Lung (tissue), 12 donors: ENCODE results near the gene GRK2. TPM values are rescaled to one million over a fixed set of nuclear protein-coding genes. Genes with fewer than 3 reads are reported as not detected.

Experiments used
- ATAC-seq: fragments of 200-7000 bp; cut with Tn5 transposase; one replicate; pipeline ENCODE4 v1.9.1; 2020; ENCODE audit warnings: moderate number of reproducible peaks; ENCODE audit not compliant: insufficient read depth, low FRiP score
- DNase-seq, 3 donors: peaks; one replicate each; pipeline ENCODE4 v3.0.0-alpha.2; 2013 to 2017
- H3K27ac ChIP-seq, 2 donors: one replicate each; pipeline ENCODE4 v1.5.1; 2013; ENCODE audit warnings: mild to moderate bottlenecking in 2 of 2, moderate library complexity in 2 of 2, control low read depth in 1 of 2, inconsistent platforms in 1 of 2, low read depth in 1 of 2, low read length in 1 of 2
- H3K27me3 ChIP-seq, 3 donors: one replicate each; pipeline ENCODE4 v1.5.1; 2013; ENCODE audit warnings: low read length in 2 of 3; ENCODE audit not compliant: control insufficient read depth in 3 of 3, insufficient read depth in 3 of 3
- H3K36me3 ChIP-seq, 4 donors: one replicate each; pipeline ENCODE4 v1.5.1; 2013; ENCODE audit warnings: low read length in 4 of 4, mild to moderate bottlenecking in 1 of 4, moderate library complexity in 1 of 4; ENCODE audit not compliant: control insufficient read depth in 4 of 4, insufficient read depth in 4 of 4
- H3K4me1 ChIP-seq, 5 donors: one replicate each; pipeline ENCODE4 v1.5.1; 2013; ENCODE audit warnings: low read length in 5 of 5, mild to moderate bottlenecking in 2 of 5, moderate library complexity in 1 of 5; ENCODE audit not compliant: control insufficient read depth in 5 of 5, insufficient read depth in 5 of 5
- H3K4me3 ChIP-seq: one replicate; pipeline ENCODE4 v1.5.1; 2013; ENCODE audit warnings: mild to moderate bottlenecking, control low read depth, moderate library complexity
- H3K9ac ChIP-seq, 2 donors: one replicate each; pipeline ENCODE4 v1.5.1; 2013; ENCODE audit warnings: low read length in 2 of 2, control low read depth in 1 of 2; ENCODE audit not compliant: insufficient read depth in 1 of 2
- H3K9me3 ChIP-seq, 4 donors: one replicate each; pipeline ENCODE4 v1.5.1; 2013; ENCODE audit warnings: low read length in 3 of 4, mild to moderate bottlenecking in 1 of 4, moderate library complexity in 1 of 4; ENCODE audit not compliant: control insufficient read depth in 4 of 4, insufficient read depth in 3 of 4
- CTCF ChIP-seq: IDR thresholded peaks from 2 replicates; pipeline ENCODE4 v1.5.1; 2012; ENCODE audit warnings: mild to moderate bottlenecking; ENCODE audit errors: control extremely low read depth, extremely low read depth
- WGBS, 2 donors: extraction: QIAGEN DNeasy Blood & Tissue Kit; methylation state at CpG; one replicate each; pipeline ENCODE4 v1.1.7; 2013; 5-methylcytosine and 5-hydroxymethylcytosine counted together
- polyA plus RNA-seq, 2 donors: library from polyadenylated mRNA; stranded (reverse); fragments of 200-250 nt; gene quantifications; one replicate each; pipeline ENCODE4 v1.2.1, GENCODE V29; 2013
- total RNA-seq, 2 donors: library from RNA; depleted of rRNA in 1 of 2; stranded (reverse); fragments of >200 nt in 1 of 2; gene quantifications; one replicate each; pipeline ENCODE4 v1.2.1, GENCODE V29; 2014 to 2021
- donor health status: control.
- donor health status: control.
- donor health status: Bipolar disorder and iron deficiency.
- donor health status: healthy.
- donor health status: DM: yes; HTN: yes; CAD: no.

Gene GRK2
- total and polyA plus RNA-seq, 4 donors = 37.1 to 130 (median 97.5) TPM

DNA sequence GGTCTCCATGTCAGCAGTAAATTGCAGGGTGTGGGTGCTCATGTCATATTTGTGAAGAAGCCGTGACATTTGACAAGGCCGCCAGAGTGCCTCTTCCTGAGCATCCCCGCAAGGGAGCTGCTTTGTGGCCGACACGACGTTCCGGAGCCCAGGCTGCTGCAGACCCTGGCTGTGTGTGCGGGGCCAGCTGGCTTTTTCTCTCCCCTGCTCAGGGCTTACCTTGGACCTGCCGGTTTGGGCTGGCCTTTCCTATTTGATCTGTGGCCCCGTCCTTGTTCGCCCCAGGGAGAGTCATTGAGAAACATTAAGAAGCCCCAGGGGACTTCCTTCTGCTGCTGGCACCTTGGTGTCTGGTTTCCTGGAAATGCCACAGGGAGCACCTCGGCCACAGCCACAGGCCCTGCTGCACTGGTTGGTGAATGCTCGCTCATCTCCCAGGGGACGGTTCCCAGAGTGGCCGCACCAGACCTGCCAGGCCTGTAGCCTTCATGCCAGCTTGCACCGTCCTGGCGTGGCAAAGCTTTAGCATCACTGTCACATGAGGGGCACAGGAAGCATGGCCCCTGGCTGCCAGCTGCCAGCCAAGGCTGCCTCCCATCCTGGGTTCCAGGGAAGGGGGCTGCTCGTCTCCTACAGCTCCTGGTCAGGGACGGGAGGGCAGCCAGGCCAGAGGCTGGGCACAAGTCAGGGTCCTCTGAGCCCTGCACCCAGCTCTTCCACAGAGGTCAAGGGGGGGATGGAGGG lies 5.4 kb downstream of the GRK2 start:
- ATAC-seq (no peak), DNase-seq (no peak)
- peaks cover 0 to 12% (median 5%) of the 10 kb centered on the region in 4 donors for H3K36me3 ChIP-seq
- 22 to 43% methylated on average over 19 of the region's 19 CpGs for WGBS, 2 donors
- H3K4me3 ChIP-seq = no peak overlapping the region
- H3K4me1 ChIP-seq = peaks cover 18 to 86% (median 45%) of the 10 kb centered on the region in 5 donors
- H3K9ac ChIP-seq = no peak overlapping the region
- no peaks in the 10 kb centered on the region for H3K27me3 ChIP-seq
- H3K27ac ChIP-seq = peak overlapping the region; percentile 15 to 78
- H3K9me3 ChIP-seq = no peaks in the 10 kb centered on the region
- TF ChIP-seq CTCF = no peak

GRCh38 chr11:67272327-67273259 lies 6.3 kb downstream of the GRK2 start:
- peak overlapping the region; percentile 62 to 78 for H3K27ac ChIP-seq
- no peak overlapping the region for H3K4me3 ChIP-seq
- H3K9ac ChIP-seq = no peak overlapping the region
- DNase-seq (no peak), ATAC-seq (no peak)
- WGBS, 2 donors = 39 to 52% methylated on average over 23 of the region's 23 CpGs
- H3K27me3 ChIP-seq = no peaks in the 10 kb centered on the region
- no peak for TF ChIP-seq CTCF
- H3K9me3 ChIP-seq = no peaks in the 10 kb centered on the region
- H3K4me1 ChIP-seq = peaks cover 20 to 89% (median 49%) of the 10 kb centered on the region in 5 donors
- H3K36me3 ChIP-seq = peaks cover 0 to 12% (median 5%) of the 10 kb centered on the region in 4 donors

GRCh38 chr11:67273260-67273990 lies 7.2 kb downstream of the GRK2 start:
- no peak for DNase-seq
- peak overlapping the region; percentile 62 to 78 for H3K27ac ChIP-seq
- peaks cover 0 to 9% (median 5%) of the 10 kb centered on the region in 4 donors for H3K36me3 ChIP-seq
- no peak overlapping the region for H3K9ac ChIP-seq
- no peak for ATAC-seq
- TF ChIP-seq CTCF = no peak
- H3K27me3 ChIP-seq = no peaks in the 10 kb centered on the region
- no peaks in the 10 kb centered on the region for H3K9me3 ChIP-seq
- 28 to 39% methylated on average over 14 of the region's 14 CpGs for WGBS, 2 donors
- H3K4me3 ChIP-seq = no peak overlapping the region
- H3K4me1 ChIP-seq = peaks cover 25 to 87% (median 49%) of the 10 kb centered on the region in 5 donors
